ENCODE data around the gene CFAP99.

Gene CFAP99

DNA sequence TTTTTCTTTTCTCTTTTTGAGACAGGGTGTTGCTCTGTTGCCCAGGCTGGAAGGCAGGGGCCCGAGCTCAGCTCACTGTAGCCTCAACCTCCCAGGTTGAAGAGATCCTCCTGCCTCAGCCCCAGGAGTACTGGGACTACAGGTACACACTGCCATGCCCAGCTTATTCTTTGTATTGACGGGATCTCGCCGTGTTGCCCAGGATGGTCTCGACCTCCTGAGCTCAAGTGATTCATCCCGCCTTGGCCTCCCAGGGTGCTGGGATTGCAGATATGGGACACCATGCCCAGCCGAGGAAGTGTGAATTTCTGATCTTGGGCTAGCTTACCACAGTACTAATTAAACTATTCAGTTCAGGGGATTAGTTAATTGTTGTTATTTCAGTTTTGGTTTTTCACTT, 89.1 kb downstream of the CFAP99 start:
- Mint-ChIP-seq H3K4me3 (no peak overlapping the region), H3K36me3 (ENCODE audit: insufficient read depth) (peaks cover 55% of the 10 kb centered on the region), H3K27me3 (no peaks in the 10 kb centered on the region), H3K9me3 (no peaks in the 10 kb centered on the region), H3K27ac (ENCODE audit: low read depth) (peak overlapping the region; percentile 38), H3K4me1 (peaks cover 45% of the 10 kb centered on the region)
- DNase-seq (ENCODE audit: low spot score in 2 of 2): no peak
- no peak for ATAC-seq (replicated peaks; ENCODE audit: extremely low read depth, poor library complexity, severe bottlenecking)

GRCh38 chr4:2510351-2511259, 91.8 kb downstream of the CFAP99 start:
- H3K27me3 Mint-ChIP-seq: no peaks in the 10 kb centered on the region
- ATAC-seq (replicated peaks; ENCODE audit: extremely low read depth, poor library complexity, severe bottlenecking) (no peak), DNase-seq (ENCODE audit: low spot score in 2 of 2) (no peak)
- H3K4me1 Mint-ChIP-seq: peaks cover 45% of the 10 kb centered on the region
- H3K36me3 Mint-ChIP-seq (ENCODE audit: insufficient read depth): peaks cover 55% of the 10 kb centered on the region
- peak overlapping the region; percentile 90 for H3K27ac Mint-ChIP-seq (ENCODE audit: low read depth)
- H3K4me3 Mint-ChIP-seq: peak overlapping the region; percentile 11
- H3K9me3 Mint-ChIP-seq: no peaks in the 10 kb centered on the region

- Mint-ChIP-seq H3K4me1 (peaks cover 39% of the 10 kb centered on the region), H3K27me3 (no peaks in the 10 kb centered on the region), H3K27ac (ENCODE audit: low read depth) (peak overlapping the region; percentile 95), H3K9me3 (no peaks in the 10 kb centered on the region), H3K4me3 (peak overlapping the region; percentile 48), H3K36me3 (ENCODE audit: insufficient read depth) (peaks cover 50% of the 10 kb centered on the region)
- ATAC-seq (replicated peaks; ENCODE audit: extremely low read depth, poor library complexity, severe bottlenecking) (peak; percentile 78), DNase-seq (ENCODE audit: low spot score in 2 of 2) (peak in 1 of 2 donors; percentile 26)
Measured at GRCh38 chr4:2511645-2512131, 92.9 kb downstream of the CFAP99 start.

All from central memory CD8-positive, alpha-beta T cell (primary cell).